GM19463 (cell line): ENCODE data around the gene NFATC1.

Source experiments
- ATAC-seq: cut with Tn5 transposase; IDR thresholded peaks from one replicate; pipeline ENCODE4 v1.9.1; 2021; ENCODE audit warnings: mild to moderate bottlenecking, moderate library complexity; ENCODE audit not compliant: unreplicated experiment

Gene NFATC1

DNA sequence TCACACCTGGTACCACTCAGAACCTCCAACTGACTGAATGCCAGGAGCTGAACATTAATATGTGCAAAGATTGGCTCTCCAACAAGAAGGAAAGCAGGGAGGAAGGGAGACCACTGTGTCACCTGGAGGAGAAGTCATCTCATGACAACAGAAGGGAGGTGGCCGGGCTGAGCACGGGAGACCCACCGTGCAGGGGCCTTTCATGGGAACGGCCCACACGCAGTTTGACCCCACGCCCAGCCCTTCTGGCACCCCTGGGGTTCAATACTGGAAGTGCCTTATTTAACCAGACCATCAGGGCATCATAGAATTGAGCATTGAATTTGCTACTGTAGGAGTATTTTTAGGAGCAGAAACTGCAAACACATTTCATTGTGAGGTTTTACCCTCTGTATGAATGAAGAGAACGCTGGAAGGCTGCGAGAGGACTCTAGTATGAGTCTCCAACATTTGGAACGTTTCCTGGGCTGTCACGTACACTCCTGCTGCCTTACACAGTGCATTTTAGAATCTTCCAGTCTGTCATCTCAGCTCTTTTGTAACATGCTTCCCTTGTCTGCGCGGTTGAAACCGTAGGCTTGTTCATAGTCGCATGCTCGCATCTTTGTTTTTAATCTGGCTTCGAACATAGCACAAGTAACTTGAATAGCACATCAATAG lies 132.1 kb downstream of the NFATC1 start:
- ATAC-seq = no peak

DNA sequence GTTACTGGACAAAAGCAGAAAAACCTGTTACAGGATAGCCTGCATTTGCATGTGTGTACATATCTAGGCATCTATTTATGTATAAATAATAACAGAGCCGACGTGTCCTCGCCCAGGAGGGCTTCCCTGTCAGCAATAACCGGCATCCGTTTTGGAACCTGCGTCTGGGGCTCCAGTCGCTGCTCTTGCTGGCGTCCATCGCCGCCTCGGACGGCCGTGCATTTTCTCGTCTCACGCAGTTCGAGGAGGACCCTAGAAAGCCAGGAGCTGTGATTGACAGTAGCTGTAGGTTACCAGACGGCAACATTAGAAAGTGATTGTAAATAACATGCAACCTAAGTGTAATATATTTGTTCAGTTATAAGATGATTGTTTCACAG lies 132.6 kb downstream of the NFATC1 start:
- no peak for ATAC-seq

GRCh38 chr18:79528846-79529245 lies 133.1 kb downstream of the NFATC1 start:
- no peak for ATAC-seq

GRCh38 chr18:79529296-79529695 lies 133.6 kb downstream of the NFATC1 start:
- no peak for ATAC-seq

GRCh38 chr18:79529991-79530390 lies 134.3 kb downstream of the NFATC1 start:
- no peak for ATAC-seq

DNA sequence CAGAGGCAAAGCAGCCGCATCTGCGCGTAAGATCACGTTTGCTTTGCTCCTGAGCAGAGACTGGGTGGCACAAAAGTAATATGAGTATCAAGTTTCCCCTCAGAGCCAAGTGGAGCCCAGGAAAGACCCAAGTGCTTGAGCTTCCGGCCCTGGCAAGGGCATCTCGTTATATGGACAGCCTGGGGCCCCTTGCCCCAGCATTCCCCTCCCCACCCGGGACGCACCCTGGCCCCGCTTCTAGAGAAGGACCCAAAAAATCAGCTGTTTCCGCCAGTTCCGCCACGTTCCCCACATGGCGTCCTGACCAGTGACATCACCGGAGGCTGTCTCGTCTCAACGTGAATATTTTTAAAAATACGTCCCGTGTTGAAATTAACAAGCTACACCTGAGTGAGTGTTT lies 135.1 kb downstream of the NFATC1 start:
- ATAC-seq = no peak

GRCh38 chr18:79531386-79531785 lies 135.7 kb downstream of the NFATC1 start:
- no peak for ATAC-seq

DNA sequence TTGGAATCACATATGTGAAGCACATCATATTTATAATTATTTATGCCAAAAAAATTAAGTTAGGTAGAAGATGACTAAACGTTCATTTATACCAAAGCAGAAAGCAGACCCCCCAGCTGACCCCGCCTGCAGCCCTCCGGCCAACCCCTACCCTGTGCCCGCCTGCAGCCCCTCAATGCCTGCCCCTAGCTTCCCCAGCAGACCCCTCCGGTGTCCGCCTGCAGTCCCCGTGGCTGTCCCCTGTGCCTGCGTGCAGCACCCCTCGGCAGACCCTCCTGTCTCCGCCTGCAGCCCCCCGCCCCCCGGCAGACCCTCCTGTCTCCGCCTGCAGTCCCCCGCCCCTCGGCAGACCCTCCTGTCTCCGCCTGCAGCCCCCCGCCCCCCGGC lies 136.2 kb downstream of the NFATC1 start:
- no peak for ATAC-seq

GRCh38 chr18:79532313-79533007 lies 136.7 kb downstream of the NFATC1 start:
- no peak for ATAC-seq

DNA sequence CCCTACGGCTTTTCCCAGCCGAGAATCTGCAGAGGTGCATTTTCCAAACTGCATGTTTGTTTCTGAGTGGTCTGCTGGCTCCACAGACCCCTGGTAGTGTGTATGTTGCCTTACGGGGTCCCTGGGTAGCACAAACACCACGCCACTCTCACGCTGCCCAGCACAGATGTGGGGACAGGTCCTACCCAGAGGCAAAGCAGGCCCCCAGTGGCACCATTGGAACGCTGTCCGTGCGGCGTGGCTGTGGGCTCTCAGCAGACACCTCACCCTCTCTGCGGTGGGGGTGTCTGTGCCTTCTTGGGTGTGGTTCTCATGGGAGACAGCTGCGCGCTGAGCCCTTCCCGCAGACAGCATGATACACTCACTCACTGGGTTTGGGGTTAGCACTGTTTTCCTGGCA lies 137.4 kb downstream of the NFATC1 start:
- ATAC-seq = no peak

GRCh38 chr18:79533591-79533990 lies 137.9 kb downstream of the NFATC1 start:
- no peak for ATAC-seq

GRCh38 chr18:79534356-79534755 lies 138.6 kb downstream of the NFATC1 start:
- no peak for ATAC-seq

DNA sequence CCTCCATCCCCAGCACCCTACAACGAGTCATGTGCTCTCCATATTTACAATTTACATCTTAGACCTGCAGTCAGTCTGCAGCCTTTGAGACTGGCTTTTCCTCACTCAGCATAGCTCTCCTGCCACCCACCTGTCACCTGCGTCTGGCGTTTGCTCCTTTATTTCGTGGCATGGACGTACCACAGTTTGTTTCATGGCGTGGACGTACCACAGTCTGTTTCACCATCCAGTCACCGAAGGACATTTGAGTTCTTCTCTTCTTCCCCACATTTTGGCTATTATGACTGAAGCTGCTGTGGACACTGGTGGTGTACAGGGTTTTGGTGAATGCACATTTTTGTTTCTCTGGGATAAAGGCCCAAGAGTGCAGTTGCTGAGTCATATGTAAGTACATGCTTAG lies 142.0 kb downstream of the NFATC1 start:
- ATAC-seq = no peak

DNA sequence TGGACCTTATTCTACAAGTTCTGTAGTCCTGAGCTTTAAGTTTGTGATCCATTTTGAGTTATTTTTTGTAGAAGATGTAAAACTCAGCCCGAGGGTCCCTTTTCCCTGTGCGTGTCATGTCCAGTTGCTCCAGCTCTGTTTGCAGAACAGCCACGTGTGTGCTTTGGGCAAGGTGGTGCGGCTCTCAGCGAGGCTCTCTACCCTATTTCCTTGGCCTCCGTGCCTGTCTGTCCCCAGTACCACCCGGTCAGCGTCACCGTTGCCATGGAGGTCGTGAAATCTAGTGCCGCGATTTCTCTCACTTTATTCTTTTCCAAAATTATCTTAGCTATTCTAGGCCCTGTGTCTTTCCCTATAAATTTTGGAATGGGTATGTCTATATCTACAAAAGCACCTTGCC lies 142.9 kb downstream of the NFATC1 start:
- ATAC-seq = no peak

- no peak for ATAC-seq
Observed at GRCh38 chr18:79540161-79540903, 144.6 kb downstream of the NFATC1 start.

GRCh38 chr18:79540904-79541282 lies 145.2 kb downstream of the NFATC1 start:
- no peak for ATAC-seq

- ATAC-seq = no peak
Observed at GRCh38 chr18:79542213-79542612, 146.5 kb downstream of the NFATC1 start.

DNA sequence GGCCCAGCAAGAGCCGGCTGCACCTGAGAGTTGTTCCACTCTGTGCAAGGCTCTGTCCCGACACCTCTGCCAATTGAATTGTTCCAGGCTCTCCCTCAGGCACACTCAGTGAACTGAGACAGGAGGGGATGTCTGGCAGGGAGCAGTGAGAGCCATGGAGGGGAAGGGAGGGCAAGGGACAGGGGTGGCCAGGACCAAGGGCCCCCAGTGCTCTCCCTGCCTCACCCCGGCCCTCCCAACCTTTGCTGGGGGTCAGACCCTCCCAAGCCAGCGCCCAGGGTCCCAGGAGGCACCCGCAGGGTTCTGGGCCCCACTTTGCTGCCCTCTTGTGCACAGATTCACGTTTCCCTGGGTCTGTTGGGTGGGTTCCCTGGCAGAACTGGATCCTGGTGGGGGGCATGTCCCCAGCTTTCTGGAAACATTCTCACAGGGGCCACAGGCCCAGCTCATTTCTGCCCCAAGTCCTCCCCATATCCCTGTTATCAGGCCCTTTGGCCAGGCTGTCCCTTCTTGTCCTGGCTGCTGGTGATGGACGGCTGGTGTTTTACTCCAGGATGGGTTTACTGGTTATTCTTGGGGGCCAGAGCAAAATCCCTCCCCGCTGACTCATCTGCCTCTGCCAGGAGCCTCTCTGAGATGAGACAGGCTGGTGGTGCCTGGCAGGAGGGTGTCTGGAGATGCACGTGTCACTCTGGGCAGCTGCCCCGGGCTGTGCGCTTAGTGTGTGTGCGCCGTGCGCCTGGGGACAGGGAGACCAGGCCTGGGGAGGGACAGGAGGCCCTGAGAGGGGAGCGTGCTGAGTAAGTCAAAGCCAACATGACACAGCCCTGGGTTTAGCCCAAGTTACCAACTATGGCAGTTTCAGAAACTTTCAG lies 147.4 kb downstream of the NFATC1 start:
- ATAC-seq = no peak

DNA sequence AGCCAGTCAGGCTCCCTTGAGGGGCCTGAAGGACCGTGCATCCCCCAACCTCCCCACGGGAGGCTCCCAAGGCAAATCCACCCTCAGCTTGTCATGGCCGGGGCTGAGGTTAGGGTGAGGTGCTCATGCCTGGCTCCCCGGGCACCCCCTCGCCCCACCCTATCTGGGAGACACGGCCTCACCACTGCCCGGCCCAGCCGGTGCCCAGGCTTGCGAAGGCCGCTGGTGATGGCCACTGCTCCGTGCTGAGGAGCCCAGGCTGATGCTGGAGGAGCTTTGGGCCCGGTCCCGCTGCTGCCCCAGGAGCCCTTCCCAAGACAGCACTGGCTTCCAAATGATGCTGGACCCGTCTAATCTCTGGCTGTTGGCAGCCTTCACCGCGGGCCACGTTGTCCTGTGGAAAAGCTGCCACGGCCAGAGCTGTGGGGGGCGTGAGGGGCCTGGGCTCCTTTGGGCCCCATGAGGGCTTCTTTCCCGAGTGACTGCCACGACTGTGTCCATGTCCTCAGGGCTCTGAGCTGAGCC lies 148.2 kb downstream of the NFATC1 start:
- no peak for ATAC-seq

DNA sequence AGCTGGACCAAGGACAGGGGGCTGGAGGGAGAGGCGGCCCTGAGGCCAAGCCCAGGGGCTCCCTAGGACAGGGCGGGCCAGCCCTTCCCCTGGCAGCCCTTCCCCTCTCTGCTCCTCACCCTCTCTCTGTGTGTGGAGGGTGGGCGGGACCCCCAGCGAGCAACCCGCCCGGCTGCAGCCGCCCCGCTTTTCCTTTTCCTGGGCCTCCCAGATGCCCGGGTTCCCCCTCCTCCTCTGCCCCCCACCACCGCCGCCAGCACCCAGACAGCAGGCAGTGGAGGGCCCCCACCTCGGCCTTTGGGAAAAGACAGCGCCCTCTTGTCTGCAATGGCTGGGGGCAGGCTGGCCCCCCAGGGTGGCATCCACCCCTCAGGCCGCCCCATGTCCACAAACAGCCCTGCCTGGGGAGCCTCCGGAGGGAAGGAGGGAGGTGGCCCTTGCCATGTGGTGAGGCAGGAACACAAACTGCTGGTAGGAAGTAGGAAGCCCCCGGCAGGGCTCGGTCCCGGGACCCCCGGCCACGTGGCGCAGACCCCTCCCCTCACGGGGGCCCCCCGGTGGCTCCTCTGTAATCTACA lies 148.7 kb downstream of the NFATC1 start:
- ATAC-seq = no peak

GRCh38 chr18:79545255-79545654 lies 149.5 kb downstream of the NFATC1 start:
- no peak for ATAC-seq
